NCI-H526 (cell line): Measurements from ENCODE around the gene HBEGF.

Experiments used
- DNase-seq, 2 experiments: peaks; one replicate each; lab custom pipeline; 2025; lab: John Stamatoyannopoulos, UW

The HBEGF gene, protein sequence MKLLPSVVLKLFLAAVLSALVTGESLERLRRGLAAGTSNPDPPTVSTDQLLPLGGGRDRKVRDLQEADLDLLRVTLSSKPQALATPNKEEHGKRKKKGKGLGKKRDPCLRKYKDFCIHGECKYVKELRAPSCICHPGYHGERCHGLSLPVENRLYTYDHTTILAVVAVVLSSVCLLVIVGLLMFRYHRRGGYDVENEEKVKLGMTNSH

DNA sequence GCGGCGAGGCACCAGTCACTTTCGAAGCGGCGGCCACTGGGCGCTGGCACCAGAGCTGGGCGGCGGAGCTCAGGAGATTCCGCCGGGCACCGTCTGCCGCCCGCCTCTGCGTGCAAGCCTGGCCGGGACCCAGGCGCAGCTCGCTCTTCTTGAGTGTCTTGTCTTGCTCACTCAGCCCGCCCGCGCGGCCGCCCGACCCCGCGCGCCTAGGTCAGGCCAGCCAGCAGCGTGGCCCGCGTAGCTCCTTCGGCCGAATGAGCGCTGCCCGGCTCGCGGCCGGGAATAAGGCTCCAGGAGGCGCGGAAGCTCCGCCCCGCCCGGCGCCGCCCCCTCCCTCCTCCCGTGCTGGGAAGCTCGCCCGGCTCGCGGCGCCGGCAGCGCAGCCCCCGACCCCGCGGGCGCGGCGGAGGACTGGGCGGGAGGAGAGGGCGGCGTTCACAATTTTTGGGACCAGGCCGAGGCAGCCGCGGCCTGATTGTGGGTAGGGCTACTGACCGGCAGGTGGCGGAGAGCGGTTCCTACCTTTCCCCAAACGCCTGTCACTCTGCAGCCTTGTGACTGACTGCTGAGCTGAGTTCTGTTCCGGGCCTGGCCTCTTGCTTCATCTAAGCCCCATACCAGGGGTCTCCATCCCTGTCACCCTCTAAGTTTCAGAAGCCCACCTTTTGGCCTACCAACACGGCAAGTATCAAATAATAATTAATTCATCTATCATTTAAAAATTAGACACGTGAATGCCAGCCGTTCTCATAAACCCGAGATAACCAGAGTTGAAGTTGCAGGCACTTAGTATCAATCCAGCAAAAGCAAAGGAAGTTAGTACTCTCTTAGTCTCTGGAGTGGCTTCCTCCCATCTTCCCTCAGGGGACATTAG is at the start of gene HBEGF:
HBEGF (minus strand) TSS at position 256 of the 874 bp plus-strand sequence. CDS start 275 bp downstream, outside the sequence.
- peak; percentile 51 to 96 for DNase-seq

DNA sequence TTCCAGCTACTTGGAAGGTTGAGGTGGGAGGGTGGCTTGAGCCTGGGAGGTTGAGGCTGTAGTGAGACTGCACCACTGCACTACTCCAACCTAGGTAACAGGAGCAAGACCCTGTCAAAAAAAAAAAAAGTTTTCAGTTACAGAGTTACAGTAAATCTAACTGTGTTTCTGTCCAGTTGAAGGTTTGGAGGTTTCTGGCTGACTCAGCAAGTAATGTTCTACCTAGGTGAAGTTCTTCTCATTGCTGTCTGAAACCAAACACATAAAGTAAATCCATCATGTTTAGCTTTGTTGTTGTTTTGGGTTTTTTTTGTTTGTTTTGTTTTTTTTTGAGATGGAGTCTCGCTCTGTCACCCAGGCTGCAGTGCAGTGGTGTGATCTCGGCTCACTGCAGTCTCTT is 47.3 kb upstream of the HBEGF start:
- DNase-seq, result no peak

DNA sequence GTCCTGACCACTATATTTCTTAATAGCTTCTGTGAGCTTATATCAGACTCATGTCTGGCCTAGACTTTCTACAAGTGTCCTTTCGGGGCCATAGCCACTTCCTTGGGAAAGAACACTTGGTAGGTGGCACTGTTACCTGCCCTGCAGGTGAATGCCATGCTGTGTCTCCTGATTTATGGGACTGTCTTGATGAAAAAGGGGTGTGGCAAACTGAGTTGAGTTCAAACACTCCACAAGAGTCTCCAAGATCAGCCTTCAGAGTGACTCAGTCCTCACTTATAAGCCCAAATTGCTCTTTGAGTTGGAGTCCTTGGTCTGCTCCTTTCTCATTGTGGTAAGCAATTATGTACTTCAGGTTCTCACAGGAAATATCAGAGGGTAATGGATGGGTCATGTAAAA is 45.3 kb upstream of the HBEGF start:
- no peak for DNase-seq

DNA sequence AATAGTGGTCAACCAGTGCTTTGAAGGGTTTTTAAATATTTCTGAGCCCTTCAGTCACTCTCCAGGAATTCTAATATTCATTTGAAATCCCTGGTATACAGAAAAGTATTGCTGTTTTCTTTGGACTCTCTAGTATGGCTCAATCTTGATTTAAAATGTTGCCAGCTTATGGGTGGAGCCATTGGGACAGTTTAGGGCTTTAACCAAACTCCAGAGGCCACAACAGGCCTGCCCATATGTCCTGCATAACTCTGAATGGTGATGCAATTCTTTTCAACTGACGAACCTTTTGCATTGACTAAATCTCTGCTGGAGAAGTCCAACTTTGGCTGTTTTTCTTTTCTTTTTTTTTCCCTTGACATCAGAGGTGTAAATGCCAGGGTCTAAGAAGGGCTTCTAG is 44.9 kb upstream of the HBEGF start:
- no peak for DNase-seq

DNA sequence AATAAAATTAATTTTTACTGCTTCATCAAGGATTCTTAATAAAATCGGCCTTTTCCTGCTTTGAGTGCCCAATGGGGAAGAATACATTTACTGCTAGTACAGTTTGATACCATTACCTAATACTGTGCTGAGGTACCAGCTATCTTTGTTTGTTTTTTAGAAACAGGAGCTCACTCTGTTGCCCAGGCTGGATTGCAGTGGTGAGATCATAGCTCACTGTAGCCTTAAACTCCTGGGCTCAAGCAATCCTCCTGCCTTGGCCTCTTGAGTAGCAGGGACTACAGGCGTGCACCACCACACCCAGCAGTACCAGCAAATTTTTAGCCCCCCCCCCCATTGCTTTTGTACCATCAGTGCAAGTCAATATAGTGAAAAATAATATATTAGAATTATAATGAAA is 41.6 kb upstream of the HBEGF start:
- no peak for DNase-seq

DNA sequence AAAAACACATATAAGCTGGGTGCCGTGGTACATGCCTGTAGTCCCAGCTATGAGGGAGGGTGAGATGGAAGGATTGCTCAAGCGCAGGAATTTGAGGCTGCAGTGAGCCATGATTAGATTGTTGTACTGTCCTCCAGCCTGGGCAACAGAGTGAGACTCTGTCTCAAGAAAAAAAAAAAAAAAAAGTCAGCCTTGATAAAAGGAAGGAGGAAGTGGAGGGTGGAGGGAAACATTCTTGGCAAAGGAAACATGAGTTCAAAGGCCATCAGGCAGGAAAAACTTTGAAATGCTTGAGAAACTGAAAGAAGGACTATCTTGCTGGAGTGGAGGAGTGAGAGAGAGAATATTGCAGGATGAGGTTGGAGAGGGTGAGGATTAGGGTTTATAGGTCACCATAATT is 36.9 kb upstream of the HBEGF start:
- no peak for DNase-seq

DNA sequence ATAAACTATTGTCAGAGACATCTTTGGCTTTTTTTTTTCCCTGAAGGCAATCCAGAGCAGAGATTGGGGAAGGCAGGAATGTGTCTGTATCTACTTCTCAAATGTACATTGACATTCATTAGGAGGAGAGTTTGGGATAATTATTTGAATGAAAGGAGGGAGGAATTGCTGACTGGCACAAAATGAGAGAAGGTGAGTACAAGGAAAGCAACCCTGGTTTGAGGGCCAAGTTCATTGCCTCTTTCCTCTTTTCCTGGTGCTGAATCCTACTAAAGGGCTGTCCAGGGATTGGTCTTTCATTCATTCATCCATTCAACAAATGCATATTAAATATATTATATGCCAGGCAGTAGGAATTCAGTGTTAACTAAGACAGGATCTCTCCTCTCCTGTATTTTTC is 36.5 kb upstream of the HBEGF start:
- no peak for DNase-seq

DNA sequence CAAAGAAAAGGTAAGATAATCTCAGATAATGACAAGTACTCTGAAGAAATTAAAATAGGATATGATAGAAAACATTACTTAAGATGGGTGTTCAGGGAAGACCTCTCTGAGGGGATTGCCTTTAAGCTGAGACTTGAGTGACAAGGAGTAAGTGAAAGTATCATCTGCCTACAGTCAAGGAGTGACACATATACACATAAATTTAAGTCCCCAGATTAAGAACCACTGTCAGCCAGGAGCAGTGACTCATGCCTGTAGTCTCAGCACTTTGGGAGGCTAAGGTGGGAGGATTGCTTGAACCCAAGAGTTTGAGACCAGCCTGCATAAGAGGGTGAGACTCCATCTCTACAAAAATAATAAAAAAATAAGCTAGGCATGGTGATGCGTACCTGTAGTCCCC is 35.6 kb upstream of the HBEGF start:
- DNase-seq, result no peak

DNA sequence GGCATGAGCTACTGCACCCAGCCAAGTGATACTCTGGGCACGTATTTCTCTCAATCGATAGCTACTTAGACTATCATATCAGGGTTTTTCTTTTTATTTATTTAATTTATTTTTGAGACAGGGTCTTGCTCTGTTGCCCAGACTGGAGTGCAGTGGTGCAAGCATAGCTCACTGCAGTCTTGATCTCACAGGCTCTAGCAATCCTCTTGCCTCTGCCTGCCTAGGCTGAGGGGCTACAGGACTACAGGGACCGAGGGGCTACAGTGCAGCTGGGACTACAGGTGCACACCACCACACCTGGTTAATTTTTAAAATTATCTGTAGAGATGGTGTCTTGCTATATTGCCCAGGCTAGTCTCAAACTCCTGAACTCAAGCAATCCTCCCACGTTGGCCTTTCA is 34.9 kb upstream of the HBEGF start:
- DNase-seq, result no peak

DNA sequence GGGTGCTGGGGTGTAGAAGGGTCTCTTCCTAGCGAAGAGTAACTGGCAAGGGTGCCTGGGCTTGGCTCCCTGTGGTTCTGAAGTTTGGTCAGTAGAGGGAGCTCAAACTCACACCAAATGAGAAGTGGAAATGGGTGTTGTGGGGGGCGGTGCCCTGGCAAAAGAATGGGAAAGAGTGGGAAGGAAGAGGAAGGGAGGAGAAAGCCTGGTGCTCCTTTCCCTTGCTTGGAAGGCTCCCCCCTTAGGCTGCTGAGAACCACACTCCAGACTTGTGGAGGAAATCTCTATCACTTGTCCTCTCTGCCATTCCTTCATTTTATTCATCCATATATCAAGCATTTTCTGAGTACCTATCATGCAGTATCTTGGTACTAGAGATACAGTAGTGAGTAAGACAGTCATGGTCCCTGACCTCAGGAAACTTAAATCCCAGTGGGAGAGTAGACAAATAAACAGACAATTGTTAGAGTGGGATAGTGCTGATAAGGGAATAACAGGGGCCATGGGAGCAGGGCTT is 26.6 kb upstream of the HBEGF start:
- peak; percentile 58 to 83 for DNase-seq

DNA sequence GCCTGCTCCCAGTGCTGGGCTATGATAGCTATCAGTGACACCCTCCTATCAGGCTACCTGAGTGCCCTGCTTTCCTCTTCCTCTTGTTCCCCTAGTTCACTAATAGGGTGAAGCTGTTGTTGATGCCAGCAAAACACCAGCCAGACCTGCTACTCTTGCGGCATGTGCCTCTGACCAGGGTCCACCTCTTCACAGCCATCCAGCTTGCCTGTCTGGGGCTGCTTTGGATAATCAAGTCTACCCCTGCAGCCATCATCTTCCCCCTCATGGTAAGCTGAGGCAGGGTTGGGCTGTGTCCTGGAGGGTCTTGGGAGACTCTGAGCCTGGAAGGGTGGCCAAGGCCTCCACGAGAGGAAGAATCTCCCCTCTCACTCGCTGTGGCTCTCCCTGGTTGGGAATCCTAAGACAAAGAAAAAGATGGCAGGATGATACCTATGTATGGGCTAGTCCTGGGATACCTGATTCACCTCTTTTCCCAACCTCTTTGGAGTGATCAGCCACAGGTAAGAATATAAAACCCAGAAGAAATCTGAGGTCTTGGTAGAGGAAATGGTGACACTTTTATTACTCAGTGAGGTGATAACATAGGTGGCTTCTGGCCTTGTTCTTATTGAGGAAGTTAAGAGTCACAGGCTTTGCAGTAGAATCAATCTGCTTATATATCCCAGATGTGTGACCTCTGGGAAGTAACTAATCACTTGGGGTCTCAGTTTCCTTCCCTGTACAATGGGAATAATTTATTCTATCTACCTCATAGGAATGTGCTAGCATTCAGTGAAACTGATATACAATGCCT is 25.2 kb upstream of the HBEGF start:
- DNase-seq, result no peak

DNA sequence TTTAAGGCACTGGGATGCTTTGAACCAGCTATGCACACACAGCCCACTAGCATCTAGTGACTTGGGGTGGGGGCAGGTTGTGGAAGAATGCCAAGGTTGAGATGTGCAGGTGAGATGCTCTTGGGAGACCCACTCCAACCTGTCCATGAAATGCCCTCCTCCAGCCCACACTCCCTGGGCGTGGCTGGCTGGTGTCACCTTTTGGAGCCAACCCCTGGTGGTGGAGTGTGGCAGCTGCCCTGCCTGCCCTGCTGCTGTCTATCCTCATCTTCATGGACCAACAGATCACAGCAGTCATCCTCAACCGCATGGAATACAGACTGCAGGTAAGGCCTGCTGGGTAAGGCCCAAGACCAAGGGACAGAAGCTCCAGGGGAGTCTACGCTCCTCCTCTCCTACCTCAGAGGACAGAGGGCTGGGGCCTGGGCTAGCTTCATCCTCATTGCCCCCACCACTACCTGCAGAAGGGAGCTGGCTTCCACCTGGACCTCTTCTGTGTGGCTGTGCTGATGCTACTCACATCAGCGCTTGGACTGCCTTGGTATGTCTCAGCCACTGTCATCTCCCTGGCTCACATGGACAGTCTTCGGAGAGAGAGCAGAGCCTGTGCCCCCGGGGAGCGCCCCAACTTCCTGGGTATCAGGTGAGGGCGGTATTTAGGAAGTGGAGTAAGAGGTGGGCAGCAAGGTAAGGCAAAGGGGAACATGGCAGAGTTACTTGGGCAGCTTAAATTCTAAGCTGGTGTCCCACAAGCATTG is 21.0 kb upstream of the HBEGF start:
- no peak for DNase-seq

DNA sequence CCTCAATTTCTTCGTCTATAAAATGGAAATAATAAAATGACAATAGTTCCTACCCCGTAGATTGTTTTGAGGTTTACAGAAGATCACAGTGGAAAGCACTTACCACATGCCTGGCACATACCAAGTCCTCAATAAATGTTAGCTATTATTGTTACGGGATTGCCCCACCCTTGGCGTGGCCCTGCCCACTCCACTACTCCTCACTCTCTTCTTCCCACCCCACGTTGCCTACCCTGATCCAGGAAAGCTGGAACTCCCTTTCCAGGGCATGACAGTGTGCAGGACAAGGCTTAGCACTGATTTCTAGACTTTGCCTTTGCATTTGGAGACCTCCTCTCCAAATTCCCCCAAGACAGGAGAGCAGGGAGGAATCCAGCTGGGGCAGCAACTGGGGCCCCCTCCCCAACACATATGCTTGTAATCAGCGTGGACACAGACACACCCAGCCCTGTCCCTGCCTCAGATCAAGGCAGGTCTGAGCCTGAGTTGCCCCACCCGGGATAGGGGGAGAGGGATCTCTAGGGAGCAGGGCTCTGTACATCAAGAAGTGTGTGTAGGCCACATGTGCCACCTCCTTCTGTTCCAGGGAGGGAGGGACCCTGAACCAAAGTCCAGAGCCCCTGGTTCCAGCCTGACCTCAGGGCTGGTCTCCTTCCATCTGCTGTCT is 20.3 kb upstream of the HBEGF start:
- no peak for DNase-seq

DNA sequence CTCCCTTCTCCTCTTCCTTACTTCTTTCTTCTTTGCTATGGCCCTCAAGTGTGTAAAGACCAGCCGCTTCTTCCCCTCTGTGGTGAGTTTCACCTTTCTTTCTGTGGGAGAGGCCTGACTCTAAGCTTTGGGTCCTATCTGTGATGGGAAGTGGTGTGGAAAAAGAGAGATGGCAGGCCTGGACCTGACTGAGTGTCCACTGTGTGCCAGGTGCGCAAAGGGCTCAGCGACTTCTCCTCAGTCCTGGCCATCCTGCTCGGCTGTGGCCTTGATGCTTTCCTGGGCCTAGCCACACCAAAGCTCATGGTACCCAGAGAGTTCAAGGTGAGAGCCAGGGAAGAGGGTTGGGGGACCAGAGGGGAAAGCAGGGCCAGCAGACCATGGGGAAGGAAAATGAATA is 19.5 kb upstream of the HBEGF start:
- DNase-seq, result no peak

DNA sequence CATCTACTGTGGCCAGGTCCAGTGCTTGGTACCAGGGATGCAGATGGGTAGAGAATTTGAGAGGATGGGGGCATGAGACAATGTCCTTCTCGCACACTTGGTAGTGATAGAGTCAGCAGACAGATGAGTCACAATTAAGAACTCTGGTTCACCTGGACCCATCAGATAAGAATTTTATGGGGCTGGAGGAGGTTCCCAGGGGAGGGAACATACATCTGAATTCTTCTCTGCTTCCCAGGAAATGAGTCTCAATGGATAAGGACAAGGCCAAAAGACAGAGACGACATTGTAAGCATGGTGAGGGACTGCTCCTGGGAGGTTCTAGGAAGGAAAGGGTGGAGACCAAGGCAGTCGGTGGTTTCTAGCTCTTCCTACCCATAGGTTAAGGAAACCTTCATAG is 18.9 kb upstream of the HBEGF start:
- no peak for DNase-seq

DNA sequence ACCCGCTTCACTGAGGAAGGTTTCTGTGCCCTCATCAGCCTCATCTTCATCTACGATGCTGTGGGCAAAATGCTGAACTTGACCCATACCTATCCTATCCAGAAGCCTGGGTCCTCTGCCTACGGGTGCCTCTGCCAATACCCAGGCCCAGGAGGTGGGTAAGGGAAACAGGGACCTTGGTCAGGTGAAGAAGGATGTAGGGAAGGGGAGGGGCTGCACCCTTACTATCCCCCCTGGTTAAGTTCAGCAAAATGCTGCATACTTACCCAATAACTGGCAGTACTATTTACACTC is 18.0 kb upstream of the HBEGF start:
- DNase-seq, result no peak

DNA sequence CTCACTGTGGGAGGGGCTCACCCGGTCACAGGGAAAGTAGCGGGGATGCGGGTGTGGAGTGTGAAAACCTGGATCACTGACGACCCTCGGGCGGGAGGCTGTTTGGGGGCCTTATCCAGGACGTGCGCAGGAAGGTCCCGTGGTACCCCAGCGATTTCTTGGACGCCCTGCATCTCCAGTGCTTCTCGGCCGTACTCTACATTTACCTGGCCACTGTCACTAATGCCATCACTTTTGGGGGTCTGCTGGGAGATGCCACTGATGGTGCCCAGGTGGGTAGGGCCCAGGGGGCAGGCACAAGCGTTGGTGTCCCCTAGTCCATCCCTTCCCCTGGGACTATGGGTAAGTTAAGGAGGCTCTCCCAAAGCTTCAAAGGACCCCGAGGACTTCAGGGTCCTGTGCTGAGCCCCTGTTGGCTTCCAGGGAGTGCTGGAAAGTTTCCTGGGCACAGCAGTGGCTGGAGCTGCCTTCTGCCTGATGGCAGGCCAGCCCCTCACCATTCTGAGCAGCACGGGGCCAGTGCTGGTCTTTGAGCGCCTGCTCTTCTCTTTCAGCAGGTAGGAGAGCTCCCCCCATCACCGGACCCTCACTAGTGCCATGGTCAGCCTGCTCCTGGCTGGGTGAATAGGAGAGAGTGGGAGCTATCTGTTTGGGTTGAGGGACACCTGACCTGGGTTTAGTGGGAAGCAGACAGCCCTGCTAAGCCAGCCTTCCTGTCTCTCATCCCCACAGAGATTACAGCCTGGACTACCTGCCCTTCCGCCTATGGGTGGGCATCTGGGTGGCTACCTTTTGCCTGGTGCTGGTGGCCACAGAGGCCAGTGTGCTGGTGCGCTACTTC is 17.4 kb upstream of the HBEGF start:
- DNase-seq, result no peak

DNA sequence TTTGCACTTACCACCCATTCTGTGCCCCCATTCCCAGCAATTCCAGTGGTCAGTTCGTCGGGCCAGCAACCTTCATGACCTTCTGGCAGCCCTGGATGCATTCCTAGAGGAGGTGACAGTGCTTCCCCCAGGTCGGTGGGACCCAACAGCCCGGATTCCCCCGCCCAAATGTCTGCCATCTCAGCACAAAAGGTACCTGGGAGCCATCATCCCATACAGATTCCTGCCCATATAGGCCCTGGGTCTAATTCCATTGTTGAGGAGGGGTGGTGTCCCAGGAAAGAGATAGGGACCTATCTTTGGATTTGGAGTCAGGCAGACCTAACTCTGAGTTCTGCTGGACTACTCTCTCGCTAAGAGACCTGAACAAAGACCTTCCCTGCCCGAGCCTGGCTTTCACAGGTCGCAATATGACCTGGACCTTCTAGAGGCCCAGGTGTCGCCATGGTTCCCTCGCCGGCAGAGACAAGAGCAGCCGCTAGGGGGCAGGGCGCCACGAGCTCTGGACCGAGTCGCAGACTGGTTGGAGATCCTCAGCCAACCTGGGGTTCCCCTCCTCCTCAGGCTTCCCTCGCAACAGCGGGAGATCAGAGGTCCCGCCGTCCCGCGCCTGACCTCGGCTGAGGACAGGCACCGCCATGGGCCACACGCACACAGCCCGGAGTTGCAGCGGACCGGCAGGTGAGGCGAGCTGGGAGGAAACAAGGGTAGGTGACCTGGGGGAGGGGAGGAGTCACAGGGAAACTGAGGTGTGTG is 16.6 kb upstream of the HBEGF start:
- DNase-seq, result peak; percentile 58 to 88

DNA sequence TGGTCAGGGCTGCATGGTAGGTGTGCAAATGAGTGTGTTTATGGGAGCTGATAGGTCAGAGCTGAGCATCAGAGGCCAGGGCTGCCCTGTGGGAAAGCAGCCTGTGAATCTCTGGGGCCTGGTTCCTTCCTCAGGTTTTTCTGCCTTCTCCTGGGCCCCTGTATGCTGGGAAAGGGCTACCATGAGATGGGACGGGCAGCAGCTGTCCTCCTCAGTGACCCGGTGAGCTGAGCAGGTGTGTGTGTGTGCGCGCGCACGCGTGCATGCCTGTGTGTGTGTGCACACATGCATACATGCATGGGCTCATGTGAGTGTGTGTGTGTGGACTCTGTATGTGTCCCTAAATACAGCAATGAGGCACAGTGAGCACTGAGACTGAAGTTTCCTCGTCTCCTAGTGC is 15.9 kb upstream of the HBEGF start:
- DNase-seq, result no peak

DNA sequence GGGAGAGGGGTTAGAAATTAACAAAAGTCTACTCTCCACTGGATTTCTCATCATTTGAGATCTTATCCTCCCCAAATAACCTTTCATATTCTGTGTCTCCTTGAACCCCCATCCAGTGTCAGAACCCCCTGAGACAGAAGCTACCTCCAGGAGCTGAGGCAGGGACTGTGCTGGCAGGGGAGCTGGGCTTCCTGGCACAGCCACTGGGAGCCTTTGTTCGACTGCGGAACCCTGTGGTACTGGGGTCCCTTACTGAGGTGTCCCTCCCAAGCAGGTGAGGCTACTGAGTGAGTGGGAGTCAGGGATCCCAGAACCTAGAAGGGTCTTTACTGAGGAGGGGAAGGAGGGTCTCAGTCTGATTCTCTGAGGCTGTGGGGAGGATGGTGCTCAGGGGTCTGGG is 15.5 kb upstream of the HBEGF start:
- no peak for DNase-seq
